Panc1 (cell line): ENCODE results near the gene CD58. TPM values are rescaled to one million over a fixed set of nuclear protein-coding genes. Genes with fewer than 3 reads are reported as not detected.

Source experiments
- ATAC-seq: fragments of 200-7000 bp; cut with Tn5 transposase; 2 replicates; pipeline ENCODE4 v1.9.1; 2020; ENCODE audit warnings: mild to moderate bottlenecking, moderate library complexity
- BruUV-seq: library from RNA; stranded (reverse); fragments of 400-500 nt; replicated peaks from 2 replicates; lab custom pipeline; 2021; lab: Mats Ljungman, UMichigan
- CTCF ChIA-PET: fragments of 300-600 bp; sonication (Branson Sonifier 250); formaldehyde crosslinking; loops from one replicate; lab custom pipeline; 2022; ENCODE audit warnings: antibody characterized with exemption; lab: Charles Lee
- POLR2A ChIA-PET: fragments of 300-600 bp; sonication (Branson Sonifier 250); formaldehyde crosslinking; loops from one replicate; lab custom pipeline; 2022; ENCODE audit warnings: antibody characterized with exemption; lab: Charles Lee
- DNase-seq: peaks from one replicate; pipeline ENCODE4 v3.0.0-alpha.2; 2010; ENCODE audit warnings: low read depth, low spot score
- H3K27ac ChIP-seq: 2 replicates; pipeline ENCODE4 v1.5.1; 2011; ENCODE audit warnings: mild to moderate bottlenecking, low read length, inconsistent platforms
- H3K27me3 ChIP-seq: fragments of 200-500 bp; sonication (Bioruptor generic); 2 replicates; pipeline ENCODE4 v1.6.0; 2014; ENCODE audit warnings: low read length, inconsistent platforms; ENCODE audit not compliant: control insufficient read depth, insufficient read depth
- H3K36me3 ChIP-seq: fragments of 200-500 bp; sonication (Bioruptor generic); 2 replicates; pipeline ENCODE4 v1.5.1; 2014; ENCODE audit warnings: inconsistent platforms, mild to moderate bottlenecking, low read length, moderate library complexity; ENCODE audit not compliant: control insufficient read depth, insufficient read depth
- H3K4me1 ChIP-seq: 2 replicates; pipeline ENCODE4 v1.5.1; 2011; ENCODE audit warnings: inconsistent platforms, mild to moderate bottlenecking, low read length, moderate library complexity; ENCODE audit not compliant: control insufficient read depth, insufficient read depth
- H3K4me3 ChIP-seq, 2 experiments: 2 replicates each; pipeline ENCODE4 v1.5.1; 2011 to 2012; ENCODE audit warnings: low read depth in 2 of 2, low read length in 2 of 2, mild to moderate bottlenecking in 2 of 2, inconsistent platforms in 1 of 2, moderate library complexity in 1 of 2
- H3K9me3 ChIP-seq: fragments of 200-500 bp; sonication (Bioruptor generic); 2 replicates; pipeline ENCODE4 v1.5.1; 2014; ENCODE audit warnings: low read depth, mild to moderate bottlenecking, inconsistent platforms, low read length, moderate library complexity; ENCODE audit not compliant: control insufficient read depth, insufficient read depth
- CTCF ChIP-seq: fragments of 450-650 bp; IDR thresholded peaks from 2 replicates; pipeline ENCODE4 v1.5.1; 2017; ENCODE audit warnings: mild to moderate bottlenecking
- POLR2AphosphoS5 ChIP-seq: IDR thresholded peaks from 2 replicates; pipeline ENCODE4 v1.6.1; 2012; ENCODE audit warnings: mild to moderate bottlenecking, low read depth, low read length, moderate library complexity
- REST ChIP-seq, 2 experiments: IDR thresholded peaks; 2 replicates each; pipeline ENCODE4 v1.6.1; 2011 to 2012; ENCODE audit warnings: low read depth in 2 of 2, control low read depth in 1 of 2, low read length in 1 of 2, mild to moderate bottlenecking in 1 of 2, moderate library complexity in 1 of 2; ENCODE audit not compliant: insufficient read depth in 1 of 2
- SIN3A ChIP-seq: IDR thresholded peaks from 2 replicates; pipeline ENCODE4 v1.6.1; 2012; ENCODE audit warnings: low read depth, mild to moderate bottlenecking, low read length, moderate library complexity, borderline replicate concordance; ENCODE audit not compliant: insufficient read depth
- TCF7L2 ChIP-seq: IDR thresholded peaks from 2 replicates; pipeline ENCODE4 v1.6.1; 2011; ENCODE audit warnings: mild to moderate bottlenecking, low read depth, low read length, inconsistent platforms
- in situ Hi-C: cut with HindIII; loops from 2 replicates; pipeline ENCODE4 v1.10.0; 2016; ENCODE audit warnings: low sequenced_read_pairs, low pct_unique_long_range_greater_than_20kb
- intact Hi-C: fragments of 100-400 bp; cut with micrococcal nuclease; formaldehyde crosslinking; loops from one replicate; pipeline ENCODE4 v1.10.0; 2022; ENCODE audit not compliant: unreplicated experiment
- total RNA-seq: library from RNA; stranded (reverse); gene quantifications from one replicate; pipeline ENCODE4 v1.2.1, GENCODE V29; 2021; ENCODE audit not compliant: unreplicated experiment

Gene CD58
- total RNA-seq, 1 experiment from 2014 or later: 12.6 TPM

GRCh38 chr1:116556289-116557006 is 14.4 kb downstream of the CD58 start:
- peak; percentile 92 for ATAC-seq
- ChIA-PET POLR2A (no interaction called here), CTCF (no interaction called here)
- no peak overlapping the region for H3K27ac ChIP-seq
- H3K4me3 ChIP-seq: no peak overlapping the region
- no TSS peak for BruUV-seq
- H3K9me3 ChIP-seq: no peaks in the 10 kb centered on the region
- in situ Hi-C loops: no loop called here
- intact Hi-C loops: no loop called here
- H3K27me3 ChIP-seq: no peaks in the 10 kb centered on the region
- no peaks in the 10 kb centered on the region; the same call in 1 of the 2 replicates for H3K4me1 ChIP-seq
- TF ChIP-seq TCF7L2: no peak
- no peak for TF ChIP-seq CTCF
- no peak for TF ChIP-seq REST (IDR thresholded peaks at IDR 0.05; ENCODE audit: insufficient read depth in 1 of 2, low read depth in 2 of 2, low read length in 1 of 2)
- no peak for TF ChIP-seq POLR2AphosphoS5
- TF ChIP-seq SIN3A: no peak
- H3K36me3 ChIP-seq: no peaks in the 10 kb centered on the region
- DNase-seq: no peak

GRCh38 chr1:116554924-116555323 is 15.9 kb downstream of the CD58 start:
- ATAC-seq: no peak
- in situ Hi-C loops: no loop called here
- ChIA-PET CTCF (no interaction called here), POLR2A (no interaction called here)
- H3K4me1 ChIP-seq: no peaks in the 10 kb centered on the region; the same call in 1 of the 2 replicates
- no TSS peak for BruUV-seq
- H3K27me3 ChIP-seq: no peaks in the 10 kb centered on the region
- intact Hi-C loops: no loop called here
- no peak for TF ChIP-seq REST (IDR thresholded peaks at IDR 0.05; ENCODE audit: insufficient read depth in 1 of 2, low read depth in 2 of 2, low read length in 1 of 2)
- TF ChIP-seq SIN3A: no peak
- no peak for TF ChIP-seq CTCF
- TF ChIP-seq POLR2AphosphoS5: no peak
- TF ChIP-seq TCF7L2: no peak
- H3K9me3 ChIP-seq: no peaks in the 10 kb centered on the region
- H3K4me3 ChIP-seq: no peak overlapping the region
- no peaks in the 10 kb centered on the region for H3K36me3 ChIP-seq
- no peak overlapping the region for H3K27ac ChIP-seq
- DNase-seq: no peak
